GM12873 (cell line): Measurements from ENCODE around the gene LRRC31.

Experiments
- TF ChIP-seq, protein P1 (sequence below): IDR thresholded peaks from 2 replicates; pipeline ENCODE4 v1.5.1; 2012; ENCODE audit warnings: low read depth, mild to moderate bottlenecking, moderate library complexity, low read length, control low read depth; ENCODE audit not compliant: insufficient read depth; ENCODE audit errors: missing control alignments

Gene LRRC31

DNA sequence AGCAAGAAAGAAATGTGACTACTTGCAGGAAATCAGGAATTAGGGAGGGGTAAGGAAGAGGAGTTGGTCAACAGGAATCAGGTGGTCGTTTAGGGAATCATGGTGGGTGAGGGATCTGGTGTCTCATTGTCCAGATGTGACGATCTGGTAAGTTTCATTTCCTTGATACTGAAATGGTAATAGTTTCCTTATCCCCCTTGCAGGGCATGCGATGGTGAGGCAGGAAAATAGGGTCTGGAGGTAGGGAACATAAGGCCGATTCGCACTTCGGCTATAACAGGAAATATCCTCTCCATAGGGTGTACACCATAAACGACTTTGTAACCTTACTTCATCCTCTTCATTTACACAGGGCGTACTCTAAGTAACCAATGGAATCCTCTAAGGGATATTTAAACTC, 56.5 kb downstream of the LRRC31 start:
- TF ChIP-seq, protein P1, sequence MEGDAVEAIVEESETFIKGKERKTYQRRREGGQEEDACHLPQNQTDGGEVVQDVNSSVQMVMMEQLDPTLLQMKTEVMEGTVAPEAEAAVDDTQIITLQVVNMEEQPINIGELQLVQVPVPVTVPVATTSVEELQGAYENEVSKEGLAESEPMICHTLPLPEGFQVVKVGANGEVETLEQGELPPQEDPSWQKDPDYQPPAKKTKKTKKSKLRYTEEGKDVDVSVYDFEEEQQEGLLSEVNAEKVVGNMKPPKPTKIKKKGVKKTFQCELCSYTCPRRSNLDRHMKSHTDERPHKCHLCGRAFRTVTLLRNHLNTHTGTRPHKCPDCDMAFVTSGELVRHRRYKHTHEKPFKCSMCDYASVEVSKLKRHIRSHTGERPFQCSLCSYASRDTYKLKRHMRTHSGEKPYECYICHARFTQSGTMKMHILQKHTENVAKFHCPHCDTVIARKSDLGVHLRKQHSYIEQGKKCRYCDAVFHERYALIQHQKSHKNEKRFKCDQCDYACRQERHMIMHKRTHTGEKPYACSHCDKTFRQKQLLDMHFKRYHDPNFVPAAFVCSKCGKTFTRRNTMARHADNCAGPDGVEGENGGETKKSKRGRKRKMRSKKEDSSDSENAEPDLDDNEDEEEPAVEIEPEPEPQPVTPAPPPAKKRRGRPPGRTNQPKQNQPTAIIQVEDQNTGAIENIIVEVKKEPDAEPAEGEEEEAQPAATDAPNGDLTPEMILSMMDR, result no peak

DNA sequence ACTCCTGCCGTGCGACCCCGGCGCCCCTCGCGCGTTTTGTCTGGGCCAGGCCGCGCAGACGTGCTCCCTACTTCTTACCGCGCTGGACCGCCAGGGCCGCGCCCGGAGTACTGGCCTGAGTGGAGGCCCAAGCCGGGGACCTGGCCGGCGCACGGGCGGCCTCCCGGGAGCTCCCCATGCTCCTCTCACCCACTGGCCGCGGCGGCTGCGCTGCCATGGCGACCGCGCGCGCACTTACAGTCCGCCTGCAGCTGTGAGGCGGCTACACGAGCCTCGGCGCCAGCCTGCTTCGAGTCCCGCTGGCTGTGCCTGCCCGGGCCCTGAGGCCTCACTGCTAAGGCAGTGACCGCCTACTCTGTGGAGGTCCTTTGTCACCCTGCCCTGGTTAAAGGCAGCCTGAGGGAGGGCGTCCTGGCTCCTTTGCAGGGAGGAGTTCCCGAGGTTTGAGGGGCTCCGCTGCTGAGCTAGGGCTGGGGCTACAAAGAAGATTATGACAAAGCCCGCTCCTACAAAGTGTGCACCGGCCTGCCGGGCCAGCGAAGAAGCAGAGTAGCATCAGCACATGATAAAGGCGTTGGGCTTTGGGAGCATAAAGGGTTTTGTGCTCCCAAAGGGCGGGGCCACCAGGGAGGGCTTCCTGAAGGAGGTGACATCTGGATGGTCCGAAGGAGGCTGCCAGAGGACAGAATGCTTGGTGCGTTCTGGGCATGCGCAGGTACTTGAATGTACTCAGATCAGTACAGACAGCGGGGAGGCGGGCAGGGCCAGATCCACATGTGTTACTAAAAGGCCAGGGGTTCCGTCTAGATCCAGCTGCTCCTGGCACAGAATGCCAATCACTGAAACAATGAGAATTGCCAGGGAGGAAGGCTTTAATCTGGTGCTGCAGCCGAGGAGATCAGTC, 57.2 kb downstream of the LRRC31 start, which contains the start of the genes LRRC34 and LRRIQ4:
TSS of gene LRRC34 (minus strand) at position 573 of the 904 bp plus-strand sequence. CDS start at position 217, 356 bp downstream.
TSS of gene LRRIQ4 (plus strand) at position 539 of the 904 bp plus-strand sequence. CDS start 9,052 bp downstream, outside the sequence.
- TF ChIP-seq, protein P1, result no peak

DNA sequence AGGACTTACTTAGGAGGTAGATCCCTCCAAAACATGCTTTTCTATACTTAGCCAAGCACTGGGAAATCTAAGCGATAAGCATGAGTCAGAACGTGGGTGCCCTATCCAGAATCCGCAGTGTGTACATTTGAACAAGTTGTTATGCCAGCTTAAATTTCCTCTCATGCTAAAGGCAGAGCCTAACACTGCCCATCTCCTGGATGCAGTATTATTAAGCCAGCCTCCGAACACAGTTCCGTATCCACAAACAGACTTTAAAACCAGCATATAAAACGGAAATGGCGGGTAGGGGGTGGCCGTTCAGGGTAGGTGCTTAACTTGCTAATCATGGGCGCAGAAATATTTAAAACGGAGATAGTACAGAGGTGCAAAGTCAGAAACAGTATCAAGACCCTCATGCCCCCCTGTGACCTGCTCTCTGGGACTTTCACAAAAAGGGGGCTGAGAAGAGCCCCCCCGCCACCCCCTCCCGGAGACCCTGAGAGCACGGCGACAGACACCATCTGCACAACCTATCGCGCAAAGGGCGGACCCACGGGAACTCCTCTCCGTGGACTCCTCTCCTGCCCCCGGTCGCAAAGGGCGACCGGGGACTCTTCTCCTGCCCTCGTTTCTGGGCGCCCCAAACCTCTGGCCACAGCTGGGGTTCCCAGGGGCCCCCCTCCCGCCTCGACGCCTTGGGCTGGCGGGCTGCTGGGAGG, 58.0 kb downstream of the LRRC31 start:
- TF ChIP-seq, protein P1, result no peak

DNA sequence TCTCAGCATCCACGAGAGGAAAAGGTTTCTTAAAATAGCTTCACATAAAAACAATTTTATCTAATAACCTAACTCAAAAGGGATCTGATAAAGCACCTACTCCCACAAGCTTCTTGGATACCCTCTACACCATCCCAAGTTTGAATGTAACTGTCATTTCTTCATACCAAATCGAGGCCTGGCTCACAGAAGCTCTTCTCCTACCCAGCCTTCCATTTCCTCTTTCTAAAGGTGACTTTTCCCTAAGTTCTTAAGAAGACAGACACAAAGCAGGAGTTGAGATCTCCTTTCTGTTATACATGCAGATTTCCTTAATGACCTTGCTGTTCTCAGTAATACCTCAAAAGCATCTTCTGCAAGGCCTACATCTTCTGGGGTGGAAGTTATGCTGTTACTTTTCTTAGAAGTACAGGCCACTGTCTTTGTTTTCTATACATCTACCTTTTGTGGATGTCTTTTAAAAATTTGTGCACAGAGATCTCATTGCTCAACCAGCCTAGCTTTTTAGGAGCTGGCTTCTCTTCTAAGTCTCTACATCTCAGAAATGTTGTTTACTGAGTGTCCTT, 60.4 kb downstream of the LRRC31 start:
- TF ChIP-seq, protein P1, result no peak

DNA sequence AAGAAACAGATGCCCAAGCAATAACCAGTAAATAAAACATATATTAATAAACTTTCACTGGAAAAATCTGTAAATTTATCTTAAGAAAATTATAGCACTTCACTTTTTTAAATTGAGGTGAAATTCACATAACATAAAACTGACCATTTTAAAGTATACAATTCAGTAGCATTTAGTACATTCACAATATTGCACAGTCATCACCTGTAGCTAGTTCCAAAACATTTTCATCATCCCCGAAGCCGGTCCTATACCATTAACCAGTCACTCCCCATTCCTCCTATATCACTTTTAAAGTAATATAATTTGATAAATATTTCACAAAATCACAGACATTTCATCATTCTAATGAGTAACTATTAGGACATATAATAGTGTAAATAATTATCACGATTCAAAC, 65.1 kb downstream of the LRRC31 start:
- TF ChIP-seq, protein P1, result no peak

DNA sequence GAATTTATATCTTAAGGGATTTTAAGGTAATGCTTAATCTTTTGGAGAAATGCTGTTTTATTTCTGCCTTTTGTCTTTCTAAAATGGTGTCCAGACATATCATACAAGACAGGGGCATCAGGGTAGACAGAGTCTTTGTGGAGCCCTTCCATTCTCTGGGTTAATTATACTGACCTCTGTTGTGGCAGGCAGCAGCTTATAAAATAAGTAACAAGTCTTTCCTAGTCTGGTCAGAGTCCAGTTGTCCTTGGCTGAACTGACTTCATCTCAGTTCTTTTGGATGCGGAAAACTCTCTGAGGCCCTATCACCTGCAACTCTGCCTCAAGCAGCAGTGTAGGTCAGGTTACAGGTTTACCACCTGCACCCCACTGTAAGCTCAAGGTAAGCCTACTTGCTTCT, 77.4 kb downstream of the LRRC31 start:
- TF ChIP-seq, protein P1, result no peak
